Measurements from ENCODE around the gene DUSP16.
A peak's percentile ranks its signal among the peaks of the same experiment; 100 is the strongest.

DUSP16 gene

GRCh38 chr12:12511895-12512711 is 50.6 kb downstream of the DUSP16 start:
- H3K4me3 ChIP-seq (replicated peaks; ENCODE audit: low read depth, low read length): no peak overlapping the region
- TF ChIP-seq CTCF (IDR thresholded peaks at IDR 0.05; ENCODE audit: low read length, missing control alignments): no peak
- DNase-seq (ENCODE audit: low read depth): no peak

GRCh38 chr12:12511021-12511783 is 51.5 kb downstream of the DUSP16 start:
- no peak for TF ChIP-seq CTCF (IDR thresholded peaks at IDR 0.05; ENCODE audit: low read length, missing control alignments)
- no peak for DNase-seq (ENCODE audit: low read depth)
- no peak overlapping the region for H3K4me3 ChIP-seq (replicated peaks; ENCODE audit: low read depth, low read length)

- no peak overlapping the region for H3K4me3 ChIP-seq (replicated peaks; ENCODE audit: low read depth, low read length)
- no peak for DNase-seq (ENCODE audit: low read depth)
- TF ChIP-seq CTCF (IDR thresholded peaks at IDR 0.05; ENCODE audit: low read length, missing control alignments): no peak
Observed at GRCh38 chr12:12510551-12510950, 52.1 kb downstream of the DUSP16 start.

GRCh38 chr12:12510141-12510540 is 52.5 kb downstream of the DUSP16 start:
- peak; percentile 31 for DNase-seq (ENCODE audit: low read depth)
- TF ChIP-seq CTCF (IDR thresholded peaks at IDR 0.05; ENCODE audit: low read length, missing control alignments): no peak
- H3K4me3 ChIP-seq (replicated peaks; ENCODE audit: low read depth, low read length): no peak overlapping the region

- no peak for TF ChIP-seq CTCF (IDR thresholded peaks at IDR 0.05; ENCODE audit: low read length, missing control alignments)
- DNase-seq (ENCODE audit: low read depth): peak; percentile 72
Observed at GRCh38 chr12:12508612-12509011, 54.1 kb downstream of the DUSP16 start.

GRCh38 chr12:12507121-12507520 is 55.5 kb downstream of the DUSP16 start:
- no peak for TF ChIP-seq CTCF (IDR thresholded peaks at IDR 0.05; ENCODE audit: low read length, missing control alignments)
- DNase-seq (ENCODE audit: low read depth): no peak

More at GRCh38 chr12:12508612-12509011, 54.1 kb downstream of the DUSP16 start:
- no peak overlapping the region for H3K4me3 ChIP-seq (replicated peaks; ENCODE audit: low read depth, low read length)

More at GRCh38 chr12:12507121-12507520, 55.5 kb downstream of the DUSP16 start:
- no peak overlapping the region for H3K4me3 ChIP-seq (replicated peaks; ENCODE audit: low read depth, low read length)

Data from fibroblast of pulmonary artery (primary cell).